Measurements from ENCODE around the gene CCDC33.

The CCDC33 gene

DNA sequence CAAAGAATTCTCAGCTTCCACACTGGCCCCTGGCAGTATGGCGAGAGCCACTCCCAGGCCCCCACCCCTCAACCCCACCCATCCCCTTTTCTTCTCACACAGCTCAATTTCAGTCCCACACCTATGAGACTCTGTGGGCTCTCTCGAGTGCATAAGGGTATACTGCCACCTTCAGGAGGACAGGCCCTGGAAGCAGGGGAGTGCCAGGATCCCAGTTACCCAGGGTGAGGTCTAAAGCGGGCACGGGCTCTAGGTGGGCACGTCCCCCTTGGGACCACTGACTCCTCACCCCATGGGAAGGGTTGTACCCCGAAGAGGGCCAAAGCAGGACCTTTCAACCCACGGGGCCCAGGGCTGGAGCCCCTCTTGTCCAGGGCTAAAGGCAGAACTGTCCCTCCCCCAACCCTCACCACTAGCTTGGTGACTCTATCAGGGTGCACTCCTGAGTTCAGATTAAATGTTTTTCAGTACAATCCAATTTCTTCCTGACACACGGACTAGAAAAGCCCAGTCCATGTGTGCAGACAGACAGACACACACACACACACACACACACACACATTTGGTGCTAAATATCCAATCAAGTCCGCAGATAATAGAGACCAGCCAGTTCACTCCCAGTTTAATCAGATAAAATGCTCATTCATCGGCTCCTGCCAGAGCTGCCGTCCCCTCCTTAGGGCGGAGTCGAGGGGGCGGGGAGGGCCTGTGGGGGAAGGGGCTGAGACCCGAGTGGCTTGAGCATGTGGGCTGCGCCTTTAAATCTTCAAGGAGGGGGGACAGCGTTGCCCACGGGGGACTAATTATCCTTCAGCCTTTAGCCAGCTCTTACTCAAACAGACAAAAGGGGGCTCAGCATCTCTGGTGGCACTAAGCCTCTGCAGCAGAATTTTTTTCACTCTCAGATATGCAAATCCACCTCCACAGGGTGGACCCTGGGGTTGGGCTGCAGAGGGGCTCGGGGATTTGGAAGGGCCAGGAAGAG is 72.0 kb downstream of the CCDC33 start:
- H3K36me3 Mint-ChIP-seq (ENCODE audit: low read depth), result no peaks in the 10 kb centered on the region
- H3K4me1 Mint-ChIP-seq (ENCODE audit: low read depth), result no peaks in the 10 kb centered on the region
- H3K27me3 Mint-ChIP-seq, result peaks cover 25% of the 10 kb centered on the region
- no peak overlapping the region for H3K4me3 Mint-ChIP-seq
- no peak for DNase-seq
- H3K9me3 Mint-ChIP-seq, result no peaks in the 10 kb centered on the region
- H3K27ac Mint-ChIP-seq, result no peak overlapping the region

DNA sequence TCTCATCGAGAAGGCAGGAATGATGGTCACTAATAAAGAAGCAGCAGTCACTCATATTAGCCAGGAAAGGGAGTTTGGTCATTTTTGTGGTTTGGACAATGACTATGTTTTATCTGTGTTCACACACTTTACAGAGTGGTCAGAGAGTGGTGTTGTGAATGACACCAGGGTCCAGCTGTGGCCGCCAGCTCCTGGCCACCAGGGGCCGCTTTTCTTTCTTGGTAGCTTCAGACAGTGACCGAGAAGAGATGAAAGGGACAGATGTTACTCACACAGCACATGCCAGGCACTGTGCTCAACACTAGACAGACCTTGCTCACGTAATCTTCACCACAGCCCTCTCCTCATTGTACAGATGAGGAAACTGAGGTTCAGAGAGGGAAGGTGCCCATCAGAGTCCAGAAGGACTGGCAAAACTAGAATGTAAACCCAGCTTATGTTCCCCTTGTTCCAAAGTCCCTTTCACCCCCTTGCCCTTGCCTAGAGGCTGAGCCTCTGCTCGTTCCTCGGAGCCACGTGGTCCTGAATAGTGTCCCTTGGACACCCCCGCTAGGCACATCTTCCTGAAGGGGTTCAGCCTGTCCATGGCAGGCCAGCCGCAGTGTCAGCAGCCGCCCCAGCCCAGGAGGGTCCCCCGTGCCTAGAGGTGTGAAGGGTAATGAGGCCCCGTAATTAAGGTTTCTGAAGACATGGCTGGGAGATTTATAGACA is 75.8 kb downstream of the CCDC33 start:
- DNase-seq, result no peak
- H3K36me3 Mint-ChIP-seq (ENCODE audit: low read depth), result no peaks in the 10 kb centered on the region
- peaks cover 25% of the 10 kb centered on the region for H3K4me1 Mint-ChIP-seq (ENCODE audit: low read depth)
- no peaks in the 10 kb centered on the region for H3K9me3 Mint-ChIP-seq
- no peak overlapping the region for H3K27ac Mint-ChIP-seq
- H3K4me3 Mint-ChIP-seq, result no peak overlapping the region
- H3K27me3 Mint-ChIP-seq, result peaks cover 5% of the 10 kb centered on the region

DNA sequence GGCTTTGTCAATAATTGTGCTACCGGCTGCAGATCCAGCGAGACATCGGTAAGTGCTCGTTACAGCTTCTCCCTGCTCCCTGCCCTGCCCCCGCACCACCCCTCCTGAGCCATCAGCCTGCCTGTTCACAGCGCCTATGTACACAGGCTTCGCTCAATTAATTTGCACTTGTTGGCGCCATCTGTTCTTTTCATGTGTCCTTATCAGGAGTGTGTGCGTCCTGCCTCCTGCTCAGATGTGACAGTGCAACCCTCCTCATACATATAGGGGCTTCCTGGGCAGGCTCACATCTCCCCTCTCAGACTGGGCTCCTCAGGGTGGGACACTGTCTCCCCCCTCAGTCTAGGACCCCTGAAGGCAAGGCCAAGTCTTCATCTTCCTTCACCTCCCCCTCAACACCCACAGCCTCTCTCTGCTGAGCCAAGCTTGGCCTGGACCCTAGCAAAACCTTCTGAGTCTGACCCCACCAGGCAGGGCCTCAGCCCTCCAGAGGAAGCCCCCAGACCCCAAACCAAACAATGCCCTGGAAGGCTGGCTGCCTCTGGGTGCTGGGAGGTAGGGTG is 76.4 kb downstream of the CCDC33 start:
- Mint-ChIP-seq H3K4me3 (no peak overlapping the region), H3K4me1 (ENCODE audit: low read depth) (peaks cover 25% of the 10 kb centered on the region), H3K27ac (no peak overlapping the region), H3K27me3 (peaks cover 5% of the 10 kb centered on the region), H3K36me3 (ENCODE audit: low read depth) (no peaks in the 10 kb centered on the region), H3K9me3 (no peaks in the 10 kb centered on the region)
- DNase-seq, result no peak

DNA sequence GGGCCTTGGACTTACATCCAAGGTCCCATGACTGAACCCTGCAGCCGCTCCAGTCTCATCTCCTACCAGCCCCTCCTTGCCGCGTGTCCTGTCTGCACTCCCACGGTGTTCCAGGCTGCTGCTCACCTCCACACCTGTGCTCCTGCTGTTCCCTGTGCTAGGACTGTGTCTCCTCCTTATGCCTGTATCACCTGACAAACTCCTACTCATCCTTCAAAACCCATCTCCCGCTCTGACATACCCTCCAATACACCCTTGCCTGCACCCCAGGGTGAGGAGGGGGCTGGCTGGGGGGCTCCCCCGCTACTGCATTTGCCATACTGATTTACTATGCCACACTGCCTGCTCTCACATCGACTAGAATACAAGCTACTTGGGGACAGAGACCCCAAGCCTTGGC is 77.8 kb downstream of the CCDC33 start:
- H3K27ac Mint-ChIP-seq, result no peak overlapping the region
- no peak overlapping the region for H3K4me3 Mint-ChIP-seq
- DNase-seq, result no peak
- peaks cover 28% of the 10 kb centered on the region for H3K4me1 Mint-ChIP-seq (ENCODE audit: low read depth)
- no peaks in the 10 kb centered on the region for H3K9me3 Mint-ChIP-seq
- no peaks in the 10 kb centered on the region for H3K36me3 Mint-ChIP-seq (ENCODE audit: low read depth)
- H3K27me3 Mint-ChIP-seq, result peaks cover 4% of the 10 kb centered on the region

DNA sequence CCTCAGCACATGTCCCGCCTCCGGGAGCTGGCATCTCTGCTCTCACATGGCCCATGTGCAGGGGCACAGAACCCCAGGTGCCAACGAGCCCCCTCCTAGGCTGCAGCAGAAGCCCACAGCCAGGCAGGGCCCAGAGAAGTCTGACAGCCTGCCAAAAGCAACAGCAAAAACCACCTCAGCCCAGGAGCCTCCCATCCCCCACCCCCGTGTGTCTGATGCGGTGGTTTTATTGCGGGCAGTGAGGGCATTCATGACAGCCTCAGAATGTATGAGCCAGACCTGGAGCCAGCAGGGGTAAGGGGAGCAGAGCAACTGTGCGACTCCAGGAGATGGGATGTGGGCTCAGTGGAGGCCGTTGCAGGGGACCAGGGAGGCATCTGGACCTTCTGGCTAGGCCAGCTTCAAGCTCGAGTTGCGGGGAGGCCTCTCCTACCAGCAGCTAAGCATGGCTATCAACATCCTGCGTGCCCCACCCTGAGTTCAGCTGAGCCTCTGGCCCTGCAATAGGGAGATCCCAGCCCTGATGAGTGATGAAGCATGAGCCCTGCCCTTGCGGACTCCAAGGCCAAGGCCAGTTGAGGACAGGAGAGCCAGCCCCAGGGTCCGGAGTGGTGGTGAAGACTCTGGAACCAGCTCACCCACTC is 78.8 kb downstream of the CCDC33 start:
- H3K27me3 Mint-ChIP-seq, result no peaks in the 10 kb centered on the region
- no peak overlapping the region for H3K4me3 Mint-ChIP-seq

DNA sequence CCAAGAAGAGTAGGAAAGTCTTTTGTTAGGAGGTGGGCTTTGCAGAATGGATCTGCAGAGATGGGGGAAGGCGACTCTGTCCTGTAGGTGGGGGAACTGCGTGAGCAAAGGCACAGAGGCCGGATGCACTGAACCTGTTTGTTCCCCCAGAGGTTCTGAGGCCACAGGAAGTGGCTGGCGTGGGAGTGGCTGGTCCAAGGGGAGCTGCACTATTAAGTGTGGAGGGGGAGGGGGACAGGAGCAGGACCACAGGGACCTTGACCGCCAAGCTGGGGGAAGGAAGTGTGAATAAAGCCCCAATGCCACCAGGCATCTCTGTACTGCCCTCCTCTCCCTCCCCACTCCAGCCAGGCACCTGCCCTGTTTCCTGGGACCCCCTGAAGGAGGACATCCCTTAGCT is 79.5 kb downstream of the CCDC33 start:
- Mint-ChIP-seq H3K36me3 (ENCODE audit: low read depth) (no peaks in the 10 kb centered on the region), H3K4me1 (ENCODE audit: low read depth) (peaks cover 36% of the 10 kb centered on the region), H3K27ac (peak overlapping the region; percentile 63), H3K4me3 (no peak overlapping the region), H3K9me3 (no peaks in the 10 kb centered on the region), H3K27me3 (no peaks in the 10 kb centered on the region)
- DNase-seq, result no peak

More for the DNA sequence above, 78.8 kb downstream of the CCDC33 start:
- peak; percentile 51 for DNase-seq
- H3K27ac Mint-ChIP-seq, result peak overlapping the region; percentile 29
- H3K9me3 Mint-ChIP-seq, result no peaks in the 10 kb centered on the region
- peaks cover 31% of the 10 kb centered on the region for H3K4me1 Mint-ChIP-seq (ENCODE audit: low read depth)
- H3K36me3 Mint-ChIP-seq (ENCODE audit: low read depth), result no peaks in the 10 kb centered on the region

DNA sequence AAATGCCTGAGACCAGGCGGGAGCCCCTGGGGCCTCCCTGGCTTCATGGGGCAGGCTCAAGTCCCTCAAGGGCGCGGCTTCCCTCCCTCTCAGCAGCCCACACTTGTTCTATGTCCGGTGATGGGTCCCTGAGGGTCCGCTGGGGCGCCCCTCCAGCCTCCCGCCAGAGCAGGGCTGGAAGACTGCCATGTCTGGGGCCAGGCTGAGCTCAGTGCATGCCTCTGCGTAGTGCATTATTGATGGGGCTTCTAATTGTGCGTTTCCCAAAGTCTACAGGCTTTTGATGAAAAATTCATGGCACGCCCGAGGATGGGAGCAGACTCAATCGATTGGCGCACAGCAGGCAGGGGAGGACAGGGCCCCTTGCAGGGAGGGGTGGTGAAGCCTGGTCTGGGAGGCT is 80.0 kb downstream of the CCDC33 start:
- H3K36me3 Mint-ChIP-seq (ENCODE audit: low read depth), result no peaks in the 10 kb centered on the region
- no peaks in the 10 kb centered on the region for H3K27me3 Mint-ChIP-seq
- no peak overlapping the region for H3K4me3 Mint-ChIP-seq
- H3K9me3 Mint-ChIP-seq, result no peaks in the 10 kb centered on the region
- H3K4me1 Mint-ChIP-seq (ENCODE audit: low read depth), result peaks cover 36% of the 10 kb centered on the region
- H3K27ac Mint-ChIP-seq, result no peak overlapping the region
- DNase-seq, result no peak

DNA sequence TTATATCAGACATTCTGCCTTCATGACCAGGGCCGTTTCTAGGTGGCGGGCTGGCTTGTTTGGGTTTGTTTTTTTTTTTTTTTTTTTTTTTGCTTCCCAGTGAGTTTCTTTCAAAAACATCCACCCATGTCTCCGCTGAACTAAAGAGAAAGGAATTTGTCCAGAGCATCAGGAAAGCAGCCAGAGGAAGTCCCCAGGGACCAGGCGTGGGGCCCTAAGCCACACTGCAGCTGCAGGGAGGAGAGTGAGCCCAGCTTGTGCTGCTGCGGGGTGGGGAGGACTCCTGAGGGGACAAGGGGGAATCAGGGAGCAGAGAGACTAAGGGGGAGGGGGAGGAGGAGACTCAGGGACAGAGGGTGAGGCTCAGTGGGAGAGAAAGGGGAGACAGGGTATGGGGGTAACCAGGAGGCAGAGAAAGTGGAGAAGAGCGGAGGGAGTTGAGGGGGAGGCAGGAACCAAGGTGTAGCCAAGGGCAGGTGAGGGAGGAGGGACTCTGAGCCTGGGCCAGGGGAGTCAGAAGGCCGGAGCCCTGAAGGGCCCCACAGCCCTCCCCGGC is 81.8 kb downstream of the CCDC33 start:
- H3K4me1 Mint-ChIP-seq (ENCODE audit: low read depth), result peaks cover 36% of the 10 kb centered on the region
- no peak for DNase-seq
- H3K27ac Mint-ChIP-seq, result no peak overlapping the region
- H3K36me3 Mint-ChIP-seq (ENCODE audit: low read depth), result no peaks in the 10 kb centered on the region
- H3K4me3 Mint-ChIP-seq, result no peak overlapping the region
- H3K27me3 Mint-ChIP-seq, result no peaks in the 10 kb centered on the region
- no peaks in the 10 kb centered on the region for H3K9me3 Mint-ChIP-seq

DNA sequence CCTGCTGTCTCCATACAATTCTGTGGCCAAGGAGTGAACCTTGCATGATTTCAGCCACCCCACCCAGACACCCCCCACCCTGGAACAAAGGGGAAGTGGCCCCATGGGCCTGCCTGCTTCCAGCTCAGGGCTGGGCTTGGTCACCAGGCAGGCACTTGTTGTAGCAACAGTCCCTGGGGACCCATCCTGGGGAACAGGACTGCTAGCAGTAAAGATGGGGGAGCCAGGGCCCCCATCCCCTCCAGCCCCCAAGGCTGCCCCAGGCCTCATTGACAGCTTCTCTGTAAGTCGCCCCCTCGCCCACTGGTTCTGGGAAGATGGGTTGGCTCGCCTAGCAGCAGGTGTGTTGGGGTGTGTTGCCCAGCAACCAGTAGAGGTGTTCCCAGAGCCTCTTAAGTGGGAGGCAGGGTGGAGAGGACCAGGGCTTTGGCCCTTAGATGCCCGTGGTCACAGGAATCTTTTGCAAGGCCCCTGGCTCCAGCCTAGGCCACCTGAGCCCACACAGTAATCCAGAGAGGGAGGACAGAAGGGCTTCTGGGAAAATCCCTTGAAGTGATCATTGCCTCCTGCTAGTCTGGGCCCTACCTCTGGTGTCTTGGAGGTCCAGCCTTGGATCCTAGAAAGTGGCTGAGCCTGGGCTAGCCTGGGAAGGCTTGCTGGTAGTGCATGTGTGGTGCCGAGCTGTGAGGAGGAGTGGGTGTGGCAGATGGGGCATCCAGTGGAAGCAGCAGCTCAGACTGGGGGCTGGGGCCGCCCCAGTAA is 82.4 kb downstream of the CCDC33 start:
- no peak for DNase-seq
- H3K36me3 Mint-ChIP-seq (ENCODE audit: low read depth), result no peaks in the 10 kb centered on the region
- H3K4me1 Mint-ChIP-seq (ENCODE audit: low read depth), result peaks cover 36% of the 10 kb centered on the region
- H3K4me3 Mint-ChIP-seq, result no peak overlapping the region
- no peaks in the 10 kb centered on the region for H3K9me3 Mint-ChIP-seq
- H3K27ac Mint-ChIP-seq, result no peak overlapping the region
- H3K27me3 Mint-ChIP-seq, result no peaks in the 10 kb centered on the region

DNA sequence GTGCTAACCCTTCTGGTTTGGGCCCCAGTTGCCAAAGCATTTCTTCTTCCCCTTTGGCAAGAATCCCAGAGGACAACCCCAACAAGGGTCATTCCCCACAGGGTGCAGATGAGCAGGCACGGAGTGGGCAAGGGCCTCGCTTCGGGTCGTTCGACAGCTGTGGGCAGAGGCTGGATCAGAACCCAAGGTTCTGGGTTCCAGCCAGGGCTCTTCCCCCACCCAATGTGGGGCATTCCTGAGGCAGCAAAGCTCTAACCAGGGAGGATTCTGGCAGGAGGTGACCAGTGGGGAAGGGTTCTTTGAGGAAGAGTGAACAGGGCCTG is 83.0 kb downstream of the CCDC33 start:
- no peak for DNase-seq
- Mint-ChIP-seq H3K9me3 (no peaks in the 10 kb centered on the region), H3K4me1 (ENCODE audit: low read depth) (peaks cover 33% of the 10 kb centered on the region), H3K27ac (no peak overlapping the region), H3K36me3 (ENCODE audit: low read depth) (no peaks in the 10 kb centered on the region), H3K4me3 (no peak overlapping the region), H3K27me3 (no peaks in the 10 kb centered on the region)

DNA sequence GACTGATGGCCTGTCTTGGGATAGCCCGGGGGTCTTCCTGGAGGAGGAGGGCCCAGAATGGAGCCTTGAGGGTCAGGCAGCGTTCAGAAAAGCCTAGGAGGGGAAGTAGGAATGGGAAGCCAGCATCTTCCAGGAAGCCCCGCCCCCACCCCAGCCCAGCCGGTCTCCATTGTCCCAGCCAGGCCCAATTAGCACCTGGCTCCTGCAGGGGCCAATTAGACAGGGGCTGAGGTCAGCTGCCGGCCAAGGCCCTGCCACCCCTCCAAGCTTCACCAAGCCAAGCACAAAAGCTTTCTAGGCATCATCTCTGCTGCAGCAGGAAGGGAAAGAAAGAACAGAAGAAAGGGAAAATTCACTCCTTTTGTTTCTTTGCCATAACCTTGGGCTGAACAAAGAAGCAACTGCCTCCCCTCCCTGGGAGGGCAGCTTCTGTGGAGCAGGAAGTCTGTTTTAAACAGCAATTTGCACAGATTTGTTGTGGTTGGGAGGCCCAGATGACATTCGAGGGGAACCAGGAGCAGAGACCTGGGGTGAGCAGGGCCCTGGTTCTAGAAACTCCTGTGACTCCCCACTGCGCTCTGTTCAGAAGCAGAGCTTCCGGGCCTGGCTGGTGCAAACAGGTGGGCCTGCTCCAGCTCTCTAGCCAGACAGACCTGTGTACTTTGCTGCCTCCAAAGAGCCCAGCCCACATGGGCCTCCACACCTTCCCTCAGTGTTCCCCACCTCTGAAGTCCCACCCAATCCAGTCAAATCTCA is 83.6 kb downstream of the CCDC33 start:
- H3K4me1 Mint-ChIP-seq (ENCODE audit: low read depth), result peaks cover 26% of the 10 kb centered on the region
- no peak overlapping the region for H3K4me3 Mint-ChIP-seq
- no peak for DNase-seq
- H3K27me3 Mint-ChIP-seq, result no peaks in the 10 kb centered on the region
- H3K36me3 Mint-ChIP-seq (ENCODE audit: low read depth), result no peaks in the 10 kb centered on the region
- H3K9me3 Mint-ChIP-seq, result no peaks in the 10 kb centered on the region
- H3K27ac Mint-ChIP-seq, result no peak overlapping the region

DNA sequence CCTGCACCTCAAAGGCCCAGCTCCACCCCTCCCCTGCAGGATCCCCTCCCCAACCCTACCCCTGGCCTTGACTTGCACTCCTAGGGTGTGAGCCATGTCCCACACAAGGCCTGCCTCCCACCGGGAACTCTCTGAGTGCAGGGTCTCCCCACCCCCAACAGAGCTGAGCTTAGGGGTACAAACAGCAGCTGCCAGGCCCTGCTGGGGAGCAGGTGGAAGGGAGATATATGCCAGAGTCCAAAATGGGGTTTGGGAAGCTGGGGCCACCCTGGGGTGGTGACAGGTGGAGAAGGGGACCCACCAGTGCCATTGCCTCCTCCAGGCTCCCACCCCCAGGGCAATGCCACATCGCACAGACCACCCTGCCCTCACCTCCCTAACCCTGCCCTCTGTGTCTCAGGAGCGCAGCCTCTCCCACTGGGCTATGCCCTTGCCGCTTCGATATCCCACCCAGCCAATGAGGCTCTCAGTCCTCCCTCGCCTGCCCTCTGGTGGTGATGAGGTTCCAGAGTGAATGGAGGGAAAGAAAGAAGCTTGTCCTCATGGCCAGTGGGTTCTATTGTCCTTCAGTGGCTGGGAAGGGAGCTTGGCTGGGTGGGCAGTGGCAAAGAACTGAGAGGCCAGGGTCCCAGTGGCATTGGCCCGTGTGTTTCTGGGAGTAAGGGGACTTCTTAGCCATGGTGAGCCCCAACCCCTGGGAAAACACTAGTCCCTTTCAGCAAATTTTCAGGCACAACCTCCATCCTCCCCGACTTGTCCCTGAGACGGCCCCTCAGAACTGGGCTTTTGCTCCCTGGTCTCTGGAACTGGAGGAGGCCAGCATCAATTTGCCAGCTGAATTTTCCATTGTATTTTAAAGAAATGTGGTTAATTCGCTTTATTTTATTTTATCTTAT is 84.5 kb downstream of the CCDC33 start:
- peak; percentile 65 for DNase-seq
- H3K27ac Mint-ChIP-seq, result no peak overlapping the region
- H3K9me3 Mint-ChIP-seq, result no peaks in the 10 kb centered on the region
- H3K27me3 Mint-ChIP-seq, result no peaks in the 10 kb centered on the region
- no peak overlapping the region for H3K4me3 Mint-ChIP-seq
- H3K36me3 Mint-ChIP-seq (ENCODE audit: low read depth), result no peaks in the 10 kb centered on the region
- peaks cover 18% of the 10 kb centered on the region for H3K4me1 Mint-ChIP-seq (ENCODE audit: low read depth)
